B cell (primary cell): Measurements from ENCODE around the gene THSD4. TPM values are rescaled to one million over a fixed set of nuclear protein-coding genes. Genes with fewer than 3 reads are reported as not detected.

Source experiments
- ATAC-seq: fragments of 200-7000 bp; cut with Tn5 transposase; one replicate; pipeline ENCODE4 v1.10.0; 2021; ENCODE audit warnings: low read depth, mild to moderate bottlenecking, moderate number of reproducible peaks, moderate library complexity
- CTCF ChIA-PET: fragments of 350-600 bp; sonication (Branson Sonifier 250); formaldehyde crosslinking; loops from one replicate; lab custom pipeline; 2021; ENCODE audit warnings: antibody characterized with exemption, inconsistent platforms; lab: Charles Lee
- POLR2A ChIA-PET: fragments of 350-600 bp; sonication (Branson Sonifier 250); formaldehyde crosslinking; loops from one replicate; lab custom pipeline; 2021; ENCODE audit warnings: antibody characterized with exemption; lab: Charles Lee
- DNase-seq: peaks from one replicate; pipeline ENCODE4 v3.0.0; 2013
- H2AFZ ChIP-seq: 2 replicates; pipeline ENCODE4 v1.6.1; 2012; ENCODE audit warnings: mild to moderate bottlenecking, low read depth, low read length; ENCODE audit not compliant: insufficient read depth, poor library complexity, severe bottlenecking
- H3K27ac ChIP-seq, 2 donors: 1 replicate in 1 of 2; 2 replicates in 1 of 2; pipeline ENCODE4 v1.5.1; 2012 to 2013; ENCODE audit warnings: low read length in 2 of 2, mild to moderate bottlenecking in 2 of 2, moderate library complexity in 1 of 2
- H3K27me3 ChIP-seq, 4 experiments: fragments of 200-600 bp in 1 of 4; sonication (generic) in 1 of 4; replicated peaks in 1 of 4; 1 replicate in 2 of 4; 2 replicates in 2 of 4; pipeline versions ENCODE4 v1.6.1 to v1.7.0; 2013 to 2016; ENCODE audit warnings: low read length in 3 of 4, mild to moderate bottlenecking in 2 of 4, mixed read lengths in 1 of 4, moderate library complexity in 1 of 4; ENCODE audit not compliant: insufficient read depth in 4 of 4, control insufficient read depth in 3 of 4; ENCODE audit errors: control extremely low read depth in 1 of 4
- H3K36me3 ChIP-seq, 2 experiments: replicated peaks in 1 of 2; 1 replicate in 1 of 2; 2 replicates in 1 of 2; pipeline versions ENCODE4 v1.6.1 to v1.7.1; 2013; ENCODE audit warnings: low read length in 1 of 2; ENCODE audit not compliant: insufficient read depth in 2 of 2, control insufficient read depth in 1 of 2; ENCODE audit errors: control extremely low read depth in 1 of 2, extremely low read depth in 1 of 2
- H3K4me1 ChIP-seq, 2 donors: fragments of 200-600 bp in 1 of 2; sonication (generic) in 1 of 2; 1 replicate in 1 of 2; 2 replicates in 1 of 2; pipeline versions ENCODE4 v1.5.1 to v1.6.1; 2013 to 2017; ENCODE audit warnings: low read length in 2 of 2; ENCODE audit not compliant: control insufficient read depth in 2 of 2, insufficient read depth in 2 of 2
- H3K4me2 ChIP-seq: replicated peaks from 2 replicates; pipeline ENCODE3; 2012; ENCODE audit warnings: mild to moderate bottlenecking, low read depth, low read length; ENCODE audit not compliant: poor library complexity, severe bottlenecking
- H3K4me3 ChIP-seq, 5 experiments: fragments of 200-600 bp in 1 of 5; sonication (generic) in 1 of 5; 1 replicate in 3 of 5; 2 replicates in 2 of 5; pipeline versions ENCODE4 v1.5.1 to v1.7.0; 2011 to 2016; ENCODE audit warnings: low read length in 4 of 5, mild to moderate bottlenecking in 4 of 5, low read depth in 2 of 5, control low read depth in 1 of 5, moderate library complexity in 1 of 5; ENCODE audit not compliant: insufficient read depth in 1 of 5; ENCODE audit errors: control extremely low read depth in 1 of 5, extremely low read depth in 1 of 5
- H3K79me2 ChIP-seq: fragments of 200-600 bp; sonication (generic); one replicate; pipeline ENCODE4 v1.6.0; 2016; ENCODE audit warnings: low read length; ENCODE audit not compliant: control insufficient read depth, insufficient read depth
- H3K9ac ChIP-seq: fragments of 200-600 bp; sonication (generic); 2 replicates; pipeline ENCODE4 v1.6.1; 2017; ENCODE audit warnings: mild to moderate bottlenecking, low read length, moderate library complexity
- H3K9me3 ChIP-seq, 3 donors: one replicate each; pipeline versions ENCODE4 v1.6.1 to v1.7.1; 2013; ENCODE audit warnings: low read length in 2 of 3; ENCODE audit not compliant: control insufficient read depth in 2 of 3, insufficient read depth in 1 of 3; ENCODE audit errors: control extremely low read depth in 1 of 3
- H4K20me1 ChIP-seq: 2 replicates; pipeline ENCODE4 v1.6.0; 2012; ENCODE audit warnings: mild to moderate bottlenecking, low read length; ENCODE audit not compliant: insufficient read depth, control insufficient read depth, poor library complexity, severe bottlenecking
- H3K27ac Mint-ChIP-seq: one replicate; pipeline ENCODE4 v1.8.0; 2021; ENCODE audit warnings: mixed read lengths
- H3K27me3 Mint-ChIP-seq: one replicate; pipeline ENCODE4 v1.8.0; 2021; ENCODE audit warnings: mixed read lengths
- H3K4me1 Mint-ChIP-seq: one replicate; pipeline ENCODE4 v1.8.0; 2021; ENCODE audit warnings: mixed read lengths
- H3K4me3 Mint-ChIP-seq: one replicate; pipeline ENCODE4 v1.8.0; 2021; ENCODE audit warnings: mixed read lengths
- H3K9me3 Mint-ChIP-seq: one replicate; pipeline ENCODE4 v1.8.0; 2022; ENCODE audit warnings: mixed read lengths; ENCODE audit not compliant: insufficient read depth
- EZH2 ChIP-seq: IDR thresholded peaks from 2 replicates; pipeline ENCODE4 v1.6.1; 2012; ENCODE audit warnings: borderline replicate concordance, low read depth, mild to moderate bottlenecking, moderate library complexity, low read length; ENCODE audit not compliant: insufficient read depth, poor library complexity, severe bottlenecking
- WGBS: methylation state at CpG from one replicate; pipeline ENCODE4 v1.1.5; 2013; ENCODE audit warnings: missing lambda C conversion rate; ENCODE audit not compliant: insufficient coverage; 5-methylcytosine and 5-hydroxymethylcytosine counted together
- intact Hi-C: fragments of 100-400 bp; cut with micrococcal nuclease; formaldehyde crosslinking; loops from one replicate; pipeline ENCODE4 v1.10.0; 2022
- polyA plus RNA-seq: library from polyadenylated mRNA; depleted of rRNA; stranded (reverse); fragments of >200 nt; gene quantifications from 2 replicates; pipeline ENCODE4 v1.2.3, GENCODE V29; 2012
- total RNA-seq, 2 donors: library from RNA; stranded (reverse); fragments of 120-200 nt in 1 of 2; gene quantifications; 1 replicate in 1 of 2; 2 replicates in 1 of 2; pipeline versions ENCODE4 v1.2.3 to v1.2.4, GENCODE V29; 2013 to 2022
- TF ChIP-seq, protein P1 (sequence below): fragments of 200-600 bp; IDR thresholded peaks from one replicate; pipeline ENCODE4 v1.8.0; 2022; ENCODE audit warnings: antibody characterized with exemption, mild to moderate bottlenecking

Gene THSD4
- total and polyA plus RNA-seq, 2 donors (not counting 1 experiment from before 2014, with no cell fraction given) = not detected

DNA sequence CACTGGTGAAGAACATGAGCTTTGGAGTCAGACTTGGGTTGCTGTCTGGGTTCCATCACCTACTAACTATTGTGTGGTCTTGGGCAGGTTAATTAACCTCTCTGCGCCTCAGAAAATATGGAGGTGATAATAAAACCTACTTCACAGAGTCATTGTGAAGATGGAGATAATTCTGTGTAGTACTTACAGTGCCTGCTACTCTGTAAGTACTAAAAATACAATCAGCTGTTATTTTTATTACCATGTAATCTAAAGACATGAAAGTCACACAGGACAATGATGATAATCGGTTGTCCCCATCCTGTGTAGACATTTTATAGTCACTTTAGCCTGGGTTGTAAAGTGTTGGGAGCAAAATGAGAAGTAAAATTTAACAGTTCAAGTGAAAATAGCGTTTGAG, 334.1 kb downstream of the THSD4 start:
- POLR2A ChIA-PET = no interaction called here

DNA sequence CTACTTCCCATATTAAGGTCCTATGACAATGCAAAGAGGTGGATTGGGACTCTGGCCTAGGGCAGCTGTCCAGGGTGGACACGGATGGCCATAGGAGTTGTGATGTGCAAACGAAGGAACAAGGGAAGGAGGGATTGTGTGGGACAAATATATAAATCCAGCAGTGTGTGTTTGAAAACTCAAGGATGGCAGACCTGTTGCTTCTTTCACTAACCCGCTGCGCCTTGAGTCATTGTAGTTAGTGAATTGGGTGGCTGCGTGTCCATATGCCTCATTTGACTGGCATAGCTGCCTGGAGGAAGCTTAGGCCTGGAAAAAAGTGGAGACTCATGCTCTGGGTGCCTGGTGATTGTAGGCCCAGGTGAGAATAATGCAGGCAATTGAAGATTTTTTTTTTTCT, 334.7 kb downstream of the THSD4 start:
- Histone ChIP-seq H3K9me3 (no peaks in the 10 kb centered on the region), H3K36me3 (no peaks in the 10 kb centered on the region), H3K4me3 (no peak overlapping the region), H4K20me1 (no peaks in the 10 kb centered on the region), H3K27me3 (peaks cover 0 to 17% (median 5%) of the 10 kb centered on the region in 4 experiments), H3K4me2 (no peak overlapping the region), H3K4me1 (no peaks in the 10 kb centered on the region), H3K27ac (no peak overlapping the region), H2AFZ (no peak overlapping the region), H3K79me2 (no peaks in the 10 kb centered on the region), H3K9ac (no peak overlapping the region)
- ChIA-PET POLR2A (no interaction called here), CTCF (interaction anchor here (1.0 to 1.2 kb wide), 2 partner anchors 10 to 16 kb away, joined by 3 read pairs; no protein-coding TSS in a partner anchor)
- peaks cover 8% of the 10 kb centered on the region for H3K27me3 Mint-ChIP-seq
- ATAC-seq = no peak
- 63% methylated on average over 5 of the region's 5 CpGs for WGBS
- DNase-seq = no peak
- intact Hi-C loops = no loop called here
- no peak overlapping the region for H3K4me3 Mint-ChIP-seq
- H3K9me3 Mint-ChIP-seq = no peaks in the 10 kb centered on the region
- no peaks in the 10 kb centered on the region for H3K4me1 Mint-ChIP-seq
- no peak overlapping the region for H3K27ac Mint-ChIP-seq
- no peak for TF ChIP-seq EZH2
- TF ChIP-seq, protein P1, sequence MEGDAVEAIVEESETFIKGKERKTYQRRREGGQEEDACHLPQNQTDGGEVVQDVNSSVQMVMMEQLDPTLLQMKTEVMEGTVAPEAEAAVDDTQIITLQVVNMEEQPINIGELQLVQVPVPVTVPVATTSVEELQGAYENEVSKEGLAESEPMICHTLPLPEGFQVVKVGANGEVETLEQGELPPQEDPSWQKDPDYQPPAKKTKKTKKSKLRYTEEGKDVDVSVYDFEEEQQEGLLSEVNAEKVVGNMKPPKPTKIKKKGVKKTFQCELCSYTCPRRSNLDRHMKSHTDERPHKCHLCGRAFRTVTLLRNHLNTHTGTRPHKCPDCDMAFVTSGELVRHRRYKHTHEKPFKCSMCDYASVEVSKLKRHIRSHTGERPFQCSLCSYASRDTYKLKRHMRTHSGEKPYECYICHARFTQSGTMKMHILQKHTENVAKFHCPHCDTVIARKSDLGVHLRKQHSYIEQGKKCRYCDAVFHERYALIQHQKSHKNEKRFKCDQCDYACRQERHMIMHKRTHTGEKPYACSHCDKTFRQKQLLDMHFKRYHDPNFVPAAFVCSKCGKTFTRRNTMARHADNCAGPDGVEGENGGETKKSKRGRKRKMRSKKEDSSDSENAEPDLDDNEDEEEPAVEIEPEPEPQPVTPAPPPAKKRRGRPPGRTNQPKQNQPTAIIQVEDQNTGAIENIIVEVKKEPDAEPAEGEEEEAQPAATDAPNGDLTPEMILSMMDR = no peak

More for the DNA sequence above, 334.1 kb downstream of the THSD4 start:
- Histone ChIP-seq H3K4me3 (no peak overlapping the region), H3K79me2 (no peaks in the 10 kb centered on the region), H3K9ac (no peak overlapping the region), H3K9me3 (no peaks in the 10 kb centered on the region), H4K20me1 (no peaks in the 10 kb centered on the region), H3K36me3 (no peaks in the 10 kb centered on the region), H3K27me3 (peaks cover 0 to 17% (median 5%) of the 10 kb centered on the region in 4 experiments), H2AFZ (no peak overlapping the region), H3K4me2 (no peak overlapping the region), H3K4me1 (no peaks in the 10 kb centered on the region), H3K27ac (no peak overlapping the region)
- intact Hi-C loops = no loop called here
- no peak for TF ChIP-seq EZH2
- TF ChIP-seq, protein P1 = no peak
- Mint-ChIP-seq H3K4me1 (no peaks in the 10 kb centered on the region), H3K4me3 (no peak overlapping the region), H3K9me3 (no peaks in the 10 kb centered on the region), H3K27me3 (peaks cover 4% of the 10 kb centered on the region), H3K27ac (no peak overlapping the region)
- WGBS = no CpG with 5 or more reads among the region's 3 CpGs
- DNase-seq (no peak), ATAC-seq (no peak)
- CTCF ChIA-PET = interaction anchor here (0.8 to 1.2 kb wide), 2 partner anchors 9 to 11 kb away, joined by 3 read pairs; no protein-coding TSS in a partner anchor
